Smooth muscle cell (in vitro differentiated cells): ENCODE results near the gene WWC1. TPM values are rescaled to one million over a fixed set of nuclear protein-coding genes. Genes with fewer than 3 reads are reported as not detected.

Experiments used
- DNase-seq: peaks from one replicate; lab custom pipeline; 2025; ENCODE audit not compliant: unreplicated experiment; lab: John Stamatoyannopoulos, UW
- H2AFZ ChIP-seq: fragments of 200-600 bp; sonication (generic); 2 replicates; pipeline ENCODE4 v1.6.0; 2016; ENCODE audit warnings: antibody characterized with exemption, low read depth, mild to moderate bottlenecking
- H3F3A ChIP-seq: fragments of 200-600 bp; sonication (generic); 2 replicates; pipeline ENCODE4 v1.6.0; 2017; ENCODE audit warnings: antibody characterized with exemption, low read depth
- H3K27ac ChIP-seq: fragments of 200-600 bp; sonication (generic); 2 replicates; pipeline ENCODE4 v1.5.1; 2016; ENCODE audit warnings: low read depth, mild to moderate bottlenecking
- H3K27me3 ChIP-seq: fragments of 200-600 bp; sonication (generic); 2 replicates; pipeline ENCODE4 v1.6.1; 2016; ENCODE audit warnings: low read depth, mild to moderate bottlenecking
- H3K36me3 ChIP-seq: fragments of 200-600 bp; sonication (generic); 2 replicates; pipeline ENCODE4 v1.5.1; 2016; ENCODE audit warnings: low read depth
- H3K4me1 ChIP-seq: fragments of 200-600 bp; sonication (generic); 2 replicates; pipeline ENCODE4 v1.5.1; 2016; ENCODE audit warnings: low read depth
- H3K4me2 ChIP-seq: fragments of 200-600 bp; sonication (generic); 2 replicates; pipeline ENCODE4 v1.6.0; 2016; ENCODE audit warnings: mild to moderate bottlenecking
- H3K4me3 ChIP-seq: fragments of 200-600 bp; sonication (generic); 2 replicates; pipeline ENCODE4 v1.5.1; 2016; ENCODE audit warnings: mild to moderate bottlenecking
- H3K79me2 ChIP-seq: fragments of 200-600 bp; sonication (generic); 2 replicates; pipeline ENCODE4 v1.6.0; 2016; ENCODE audit warnings: low read depth, mild to moderate bottlenecking
- H3K9ac ChIP-seq: fragments of 200-600 bp; sonication (generic); 2 replicates; pipeline ENCODE4 v1.6.0; 2016; ENCODE audit warnings: low read depth
- H3K9me3 ChIP-seq: fragments of 200-600 bp; sonication (generic); replicated peaks from 2 replicates; pipeline ENCODE4 v1.5.1; 2016; ENCODE audit warnings: low read depth
- H4K20me1 ChIP-seq: fragments of 200-600 bp; sonication (generic); 2 replicates; pipeline ENCODE4 v1.6.0; 2016; ENCODE audit warnings: low read depth
- CTCF ChIP-seq: fragments of 200-600 bp; sonication (generic); IDR thresholded peaks from 2 replicates; pipeline ENCODE4 v1.5.1; 2017; ENCODE audit warnings: borderline replicate concordance, mild to moderate bottlenecking, antibody characterized with exemption; ENCODE audit not compliant: insufficient read depth, poor library complexity, severe bottlenecking
- WGBS: methylation state at CpG from one replicate; pipeline ENCODE4 v1.1.7; 2016; ENCODE audit warnings: low lambda C conversion rate; 5-methylcytosine and 5-hydroxymethylcytosine counted together
- polyA plus RNA-seq: library from polyadenylated mRNA; unstranded; fragments of >200 nt; fragmentation: Nextera tagmentation; extraction: Ambion mirVana; gene quantifications from 2 replicates; pipeline ENCODE4 v1.2.1, GENCODE V29; 2016
- total RNA-seq: library from RNA; depleted of rRNA; stranded (reverse); fragments of >200 nt; gene quantifications from 2 replicates; pipeline ENCODE4 v1.2.3, GENCODE V29; 2014

The WWC1 gene
- total and polyA plus RNA-seq, 2 experiments from 2014 or later = 3.7 to 7.5 TPM

DNA sequence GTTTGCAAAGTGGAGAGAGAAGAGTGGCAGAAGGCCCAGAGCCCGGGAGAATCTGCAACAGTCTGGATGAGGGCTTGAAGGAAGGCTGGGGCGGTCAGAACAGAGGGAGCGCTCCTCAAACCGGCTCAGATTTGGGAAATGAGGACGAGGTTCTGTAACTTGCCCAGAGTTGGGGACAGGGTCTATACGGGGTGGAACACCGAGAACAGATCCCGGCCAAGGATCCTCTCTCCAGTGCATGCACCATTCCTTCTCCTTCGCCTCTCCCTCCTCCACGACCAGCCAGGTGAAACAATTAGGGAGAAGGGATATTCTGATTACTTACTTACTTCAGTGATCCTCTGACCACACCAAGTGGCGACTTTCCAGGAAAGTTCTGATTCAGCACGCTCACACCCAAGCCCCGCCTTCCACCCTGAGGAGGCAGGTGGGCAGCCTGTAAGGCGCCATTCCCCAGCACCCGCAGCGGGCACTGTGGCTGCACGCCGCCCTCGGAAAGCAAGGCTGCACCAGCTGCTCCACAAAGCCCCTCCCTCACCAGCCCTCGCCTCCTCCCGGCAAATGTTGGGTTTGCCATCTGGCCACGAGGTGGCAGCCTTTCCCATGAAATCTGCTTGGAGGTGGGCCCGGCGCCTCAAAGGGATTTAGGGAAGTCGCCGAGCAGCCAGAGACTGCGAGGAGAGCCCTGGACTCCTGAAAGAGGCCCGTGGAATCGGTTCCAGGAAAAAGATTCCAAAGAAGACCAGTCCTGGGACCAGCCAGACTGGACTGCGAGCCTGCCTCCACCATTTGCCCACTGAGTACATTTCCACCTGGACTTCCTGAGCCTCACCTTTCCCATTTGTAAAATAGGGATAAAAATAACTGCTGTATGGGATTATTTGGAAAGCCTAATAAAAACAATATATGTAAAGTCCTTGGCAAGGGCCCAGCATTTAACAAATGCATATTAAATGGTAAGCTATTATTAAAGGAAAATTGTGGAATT, 22.2 kb upstream of the WWC1 start:
- Histone ChIP-seq H3K4me2 (peak overlapping the region; percentile 90), H3K4me3 (peak overlapping the region; percentile 45), H4K20me1 (no peaks in the 10 kb centered on the region), H3K36me3 (no peaks in the 10 kb centered on the region), H3K27me3 (peaks cover 6% of the 10 kb centered on the region), H3K4me1 (peaks cover 14% of the 10 kb centered on the region), H2AFZ (peak overlapping the region; percentile 72), H3F3A (peaks cover 11% of the 10 kb centered on the region), H3K27ac (peak overlapping the region; percentile 40), H3K79me2 (no peaks in the 10 kb centered on the region), H3K9ac (no peak overlapping the region), H3K9me3 (no peaks in the 10 kb centered on the region)
- DNase-seq = peak; percentile 73
- TF ChIP-seq CTCF = peak; percentile 97
- WGBS = 14% methylated on average over 28 of the region's 30 CpGs

DNA sequence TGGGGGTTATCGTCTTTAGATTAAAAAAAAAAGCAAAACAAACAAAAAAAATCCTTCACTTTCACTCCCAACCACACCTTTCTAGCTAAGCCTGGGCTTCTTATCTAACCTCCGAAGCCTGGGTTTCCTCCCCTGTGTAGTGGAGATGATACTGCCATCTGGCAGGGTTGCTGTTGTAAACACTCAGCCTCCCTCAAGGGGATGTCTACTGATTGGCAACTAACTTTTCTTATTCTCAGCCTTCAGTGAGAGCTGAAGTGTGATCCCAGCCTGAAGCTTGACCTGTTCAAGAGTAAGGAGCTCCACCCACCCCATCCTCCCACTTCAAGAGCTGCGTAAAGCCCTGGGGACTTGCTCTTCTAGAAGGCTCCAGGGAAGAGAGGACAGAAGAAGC, 21.5 kb upstream of the WWC1 start:
- Histone ChIP-seq H3K4me1 (peaks cover 14% of the 10 kb centered on the region), H2AFZ (peak overlapping the region; percentile 67), H3K4me3 (peak overlapping the region; percentile 45), H3K9ac (no peak overlapping the region), H3F3A (peaks cover 11% of the 10 kb centered on the region), H3K27ac (peak overlapping the region; percentile 40), H3K9me3 (no peaks in the 10 kb centered on the region), H3K79me2 (no peaks in the 10 kb centered on the region), H3K4me2 (peak overlapping the region; percentile 90), H4K20me1 (no peaks in the 10 kb centered on the region), H3K36me3 (no peaks in the 10 kb centered on the region), H3K27me3 (peaks cover 6% of the 10 kb centered on the region)
- no peak for DNase-seq
- 26% methylated on average over 3 of the region's 3 CpGs for whole genome bisulfite sequencing
- no peak for TF ChIP-seq CTCF

- Histone ChIP-seq H3K4me2 (peak overlapping the region; percentile 90), H3K27ac (peak overlapping the region; percentile 40), H3K9me3 (no peaks in the 10 kb centered on the region), H3K9ac (no peak overlapping the region), H2AFZ (no peak overlapping the region), H3K79me2 (no peaks in the 10 kb centered on the region), H4K20me1 (no peaks in the 10 kb centered on the region), H3K4me1 (peaks cover 14% of the 10 kb centered on the region), H3F3A (peaks cover 11% of the 10 kb centered on the region), H3K36me3 (no peaks in the 10 kb centered on the region), H3K4me3 (no peak overlapping the region), H3K27me3 (peaks cover 6% of the 10 kb centered on the region)
- no peak for TF ChIP-seq CTCF
- WGBS = 4% methylated on average over 3 of the region's 3 CpGs
- DNase-seq = no peak
These were observed 21.0 kb upstream of the WWC1 start for GRCh38 chr5:168270476-168270875.
